Tongue (tissue), 2 donors: ENCODE data around the gene MIF4GD. TPM values are rescaled to one million over a fixed set of nuclear protein-coding genes. Genes with fewer than 3 reads are reported as not detected.
"Not testable (repeated sequence)": the region's sequence is repeated elsewhere in the genome, so short reads cannot be mapped to it uniquely, and the experiment has no call there.

ENCODE experiments used
- DNase-seq: peaks from one replicate; pipeline ENCODE4 v3.0.0-alpha.2; 2015
- total RNA-seq: library from RNA; depleted of rRNA; stranded (reverse); fragments of >200 nt; gene quantifications from one replicate; pipeline ENCODE4 v1.2.3, GENCODE V29; 2014

The MIF4GD gene
- total RNA-seq, 1 donor from 2014 or later = 9.1 TPM

- no peak for DNase-seq
Observed at GRCh38 chr17:75288359-75288758, 17.3 kb upstream of the MIF4GD start.

DNA sequence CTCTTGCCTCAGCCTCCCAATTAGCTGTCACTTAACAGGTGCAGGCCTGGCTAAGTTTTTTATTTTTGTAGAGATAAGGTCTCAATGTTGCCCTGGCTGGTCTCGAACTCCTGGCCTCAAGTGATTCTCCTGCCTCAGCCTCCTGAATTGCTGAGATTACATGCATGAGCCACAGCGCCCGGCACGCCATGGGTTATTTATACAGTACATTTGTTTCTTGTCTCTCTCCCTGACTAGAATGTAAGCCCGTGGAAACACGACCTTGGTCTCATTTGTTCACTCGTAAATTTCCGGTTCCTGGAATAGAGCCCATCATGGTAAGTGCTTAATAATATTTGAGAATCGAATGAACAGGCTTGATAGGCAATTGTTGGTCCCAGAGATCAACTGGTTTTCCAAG lies 16.2 kb upstream of the MIF4GD start:
- DNase-seq = no peak

DNA sequence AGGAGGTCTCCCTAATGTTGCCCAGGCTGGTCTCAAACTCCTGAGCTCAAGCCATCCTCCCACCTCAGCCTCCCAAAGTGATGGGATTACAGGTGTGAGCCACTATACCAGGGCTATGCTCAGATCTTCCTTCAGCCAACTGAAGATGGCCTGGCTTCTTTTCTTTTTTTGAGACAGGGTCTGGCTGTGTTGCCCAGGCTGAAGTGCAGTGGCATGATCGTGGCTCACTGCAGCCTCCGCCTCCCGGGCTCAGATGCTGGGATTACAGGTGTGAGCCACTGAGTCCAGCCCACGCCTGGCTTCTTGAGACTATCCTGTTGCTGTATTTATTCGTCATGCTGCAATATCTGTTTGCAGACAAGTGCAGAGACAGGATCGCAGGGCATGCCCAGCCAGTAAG lies 14.1 kb upstream of the MIF4GD start:
- no peak for DNase-seq

DNA sequence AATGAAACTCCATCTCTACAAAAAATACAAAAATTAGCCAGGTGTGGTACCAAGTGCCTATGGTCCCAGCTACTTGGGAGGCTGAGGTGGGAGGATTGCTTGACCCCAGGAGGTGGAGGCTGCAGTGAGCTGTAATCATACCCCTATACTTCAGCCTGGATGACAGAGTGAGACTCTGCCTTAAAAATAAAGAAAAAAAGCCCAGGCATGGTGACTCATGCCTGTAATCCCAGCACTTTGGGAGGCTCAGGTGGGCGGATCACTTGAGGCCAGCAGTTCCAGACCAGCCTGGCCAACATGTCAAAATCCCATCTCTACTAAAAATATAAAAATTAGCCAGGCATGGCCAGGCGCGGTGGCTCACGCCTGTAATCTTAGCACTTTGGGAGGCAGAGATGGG lies 9.2 kb upstream of the MIF4GD start:
- DNase-seq = not testable (repeated sequence)

GRCh38 chr17:75277664-75278071 lies 6.6 kb upstream of the MIF4GD start:
- DNase-seq = peak; percentile 74

GRCh38 chr17:75273977-75274708 lies 3.1 kb upstream of the MIF4GD start:
- no peak for DNase-seq

- DNase-seq = no peak
Observed at GRCh38 chr17:75272848-75273184, 1.8 kb upstream of the MIF4GD start.

DNA sequence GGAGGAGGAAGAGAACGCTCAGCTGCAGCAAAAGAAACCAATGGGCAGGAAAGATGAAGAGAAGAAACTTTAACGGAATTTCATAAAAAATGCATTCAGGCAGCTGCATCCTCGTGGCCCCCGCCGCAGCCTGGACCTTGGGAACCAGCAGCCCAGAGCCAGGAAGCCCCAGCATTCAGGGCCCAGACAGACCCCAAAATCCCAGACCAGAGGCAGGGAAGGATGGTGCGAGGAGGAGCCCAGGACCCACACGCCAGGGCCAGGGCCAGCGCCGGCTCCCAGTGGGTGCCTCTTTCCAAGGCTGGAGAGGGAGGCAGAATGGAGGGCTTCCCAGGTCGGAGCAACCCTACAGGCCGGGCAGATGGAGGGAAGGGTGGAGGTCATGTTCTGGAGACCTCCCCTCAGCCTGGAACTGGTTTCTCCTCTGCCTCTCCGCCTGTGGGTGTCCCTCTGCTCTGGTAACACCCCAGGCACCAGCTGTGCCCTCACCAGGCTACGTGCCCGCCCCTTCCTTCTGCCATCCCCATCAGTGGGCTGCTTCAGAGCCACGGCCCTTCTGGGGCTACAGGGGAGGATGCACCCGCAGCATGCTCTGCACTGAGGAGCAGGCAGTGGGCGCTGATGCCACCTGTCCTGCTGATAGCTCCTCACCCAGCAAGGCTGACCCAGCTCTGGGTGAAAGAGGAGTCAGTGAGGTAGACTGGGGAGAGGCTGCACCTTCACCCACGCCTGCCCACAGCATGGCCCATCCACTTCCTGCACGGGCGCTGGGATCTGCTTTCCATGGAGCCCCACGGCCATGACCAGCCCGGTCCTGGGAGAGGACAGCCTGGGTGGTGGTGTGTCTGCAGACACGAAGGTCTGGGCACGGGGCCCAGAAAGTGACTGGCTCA lies 1.2 kb upstream of the MIF4GD start:
- DNase-seq = no peak

GRCh38 chr17:75271233-75271954 lies 363 bp upstream of the MIF4GD start:
- peak; percentile 90 for DNase-seq

DNA sequence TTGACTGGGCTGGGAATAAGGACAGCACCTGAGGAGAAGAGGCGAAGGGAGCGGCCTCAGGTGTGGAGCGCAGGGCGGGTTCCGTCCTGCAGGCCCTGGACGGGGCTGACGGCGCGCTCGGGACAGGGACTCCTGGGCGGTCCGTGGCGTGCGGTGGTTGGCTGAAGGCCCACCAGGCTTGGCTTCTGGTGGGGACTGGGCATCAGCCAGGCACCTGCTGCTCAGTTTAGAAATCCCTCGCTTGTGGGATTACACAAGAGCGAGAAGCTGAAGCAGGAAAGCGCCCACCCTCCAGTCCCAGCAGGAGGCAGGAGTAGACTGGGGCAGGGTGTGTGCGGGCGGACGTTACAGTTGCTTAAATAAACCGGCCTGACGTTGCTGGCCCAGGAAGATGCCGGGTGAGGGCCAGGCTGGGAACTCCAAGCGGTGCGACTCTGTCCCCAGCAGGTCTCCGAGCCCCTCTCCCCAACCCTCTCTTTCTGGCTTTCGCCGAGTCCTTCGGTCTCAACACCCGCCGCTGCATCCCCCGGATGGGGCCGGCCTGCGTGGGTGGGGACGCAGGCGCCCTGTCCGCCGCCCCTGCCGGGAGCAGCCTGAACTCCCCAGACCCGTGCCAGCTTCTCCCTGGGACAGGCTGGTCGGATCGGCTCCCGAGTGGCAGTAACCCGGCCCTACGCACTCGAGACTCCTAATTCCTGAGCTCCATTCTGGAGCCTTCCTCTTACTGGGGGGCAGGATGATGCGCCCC lies 639 bp downstream of the MIF4GD start:
- DNase-seq = peak; percentile 84

DNA sequence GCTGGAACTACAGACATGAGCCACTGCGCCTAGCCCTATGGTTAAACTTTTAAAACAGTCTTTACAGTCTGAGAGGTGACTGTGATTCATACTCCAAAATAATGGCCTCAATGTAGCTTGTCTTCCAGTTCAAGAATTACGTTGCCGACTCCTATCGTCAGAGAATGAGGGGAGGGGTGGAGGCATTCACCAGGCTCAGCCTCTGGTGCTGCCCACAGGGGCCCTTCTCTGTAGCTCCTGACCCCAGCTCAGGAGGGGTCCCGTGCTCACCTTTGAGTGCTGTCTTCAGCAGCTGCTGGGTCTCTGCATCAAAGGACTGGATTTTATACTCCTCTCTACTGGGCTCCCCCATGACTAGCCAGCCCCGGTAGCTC lies 1.2 kb downstream of the MIF4GD start:
- no peak for DNase-seq

DNA sequence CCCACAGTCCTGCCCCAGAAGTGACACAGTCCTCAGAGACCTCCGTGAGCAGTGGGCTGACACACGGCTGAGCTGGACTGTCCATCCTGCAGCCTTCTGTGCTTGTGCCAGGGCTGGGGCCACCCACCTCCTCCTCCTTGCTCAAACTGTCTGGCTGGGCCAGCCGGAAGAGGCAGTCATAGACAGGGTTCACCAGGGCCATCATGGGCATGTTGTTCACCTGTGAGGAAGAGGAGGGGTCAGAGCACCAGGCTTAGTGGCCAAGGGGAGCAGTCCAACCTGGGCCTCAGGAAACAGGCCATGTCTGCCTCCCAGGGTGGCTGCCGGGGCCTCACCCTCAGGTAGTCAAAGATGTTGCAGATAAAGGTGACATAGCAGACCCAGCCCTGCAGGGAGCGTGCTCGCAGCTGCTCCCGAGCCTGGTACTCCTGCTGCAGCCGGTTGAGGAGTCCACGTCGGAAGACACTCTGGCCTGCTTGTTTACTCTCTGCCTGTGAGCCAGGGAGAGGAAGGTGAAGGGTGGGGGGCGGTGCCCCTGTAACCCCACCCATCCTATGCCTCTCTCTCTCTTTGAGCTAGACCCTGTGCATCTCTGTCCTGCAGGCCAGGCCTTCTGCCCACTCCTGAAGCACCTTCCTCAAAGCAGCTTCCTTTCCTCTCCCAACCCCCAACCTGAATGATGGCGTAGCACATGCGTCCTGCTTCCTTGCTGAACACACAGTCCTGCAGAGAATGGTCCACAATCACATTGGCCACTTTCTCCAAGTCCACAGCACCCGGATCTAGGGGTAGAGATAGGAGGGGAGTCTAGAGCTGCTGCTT lies 3.4 kb downstream of the MIF4GD start:
- DNase-seq = no peak

GRCh38 chr17:75267153-75267410 lies 3.9 kb downstream of the MIF4GD start:
- no peak for DNase-seq

GRCh38 chr17:75266316-75267152 lies 4.5 kb downstream of the MIF4GD start:
- DNase-seq = peak; percentile 58

GRCh38 chr17:75265614-75266315 lies 5.3 kb downstream of the MIF4GD start:
- DNase-seq = no peak

GRCh38 chr17:75263055-75263454 lies 8.0 kb downstream of the MIF4GD start:
- no peak for DNase-seq

DNA sequence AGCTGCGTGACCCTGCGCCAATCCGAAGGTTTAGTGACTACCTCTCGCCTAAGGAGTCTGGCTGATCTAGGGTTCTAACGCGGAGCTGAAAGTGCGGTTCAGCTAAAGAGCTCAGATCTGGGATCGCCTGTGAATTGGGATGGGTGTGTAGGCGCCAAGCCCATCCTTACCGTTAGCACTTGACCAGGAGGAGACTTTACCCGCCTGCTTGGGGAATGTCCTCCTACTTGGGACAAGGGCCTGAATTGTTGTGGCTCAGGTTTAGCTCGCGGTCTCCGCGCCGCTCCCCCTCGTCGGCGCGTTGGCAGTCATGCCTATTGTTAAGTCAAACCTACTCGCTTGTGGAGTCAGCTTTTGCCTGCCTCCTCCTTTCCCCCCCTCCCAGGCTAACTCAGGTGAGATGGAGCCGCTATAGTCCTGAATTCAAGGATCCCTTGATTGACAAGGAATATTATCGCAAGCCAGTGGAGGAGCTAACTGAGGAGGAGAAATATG lies 8.9 kb downstream of the MIF4GD start:
- DNase-seq = no peak

GRCh38 chr17:75261336-75262111 lies 9.5 kb downstream of the MIF4GD start, which contains the start of the genes GGA3 and MRPS7:
Gene GGA3, minus strand, starts transcription at chr17:75261606. Its CDS starts 19 bp downstream, at chr17:75261587.
Gene MRPS7, plus strand, starts transcription at chr17:75261879. Its CDS starts 22 bp downstream, at chr17:75261901.
- DNase-seq = peak; percentile 98
